HG02870 (cell line): ENCODE results near the gene PPM1D.
"Not testable (repeated sequence)": the region's sequence is repeated elsewhere in the genome, so short reads cannot be mapped to it uniquely, and the experiment has no call there.

ENCODE experiments used
- ATAC-seq: cut with Tn5 transposase; IDR thresholded peaks from one replicate; pipeline ENCODE4 v1.9.1; 2021; ENCODE audit warnings: mild to moderate bottlenecking, moderate library complexity; ENCODE audit not compliant: unreplicated experiment

Gene PPM1D

GRCh38 chr17:60593441-60594036 is 6.5 kb upstream of the PPM1D start:
- not testable (repeated sequence) for ATAC-seq

GRCh38 chr17:60594170-60594569 is 5.8 kb upstream of the PPM1D start:
- not testable (repeated sequence) for ATAC-seq

DNA sequence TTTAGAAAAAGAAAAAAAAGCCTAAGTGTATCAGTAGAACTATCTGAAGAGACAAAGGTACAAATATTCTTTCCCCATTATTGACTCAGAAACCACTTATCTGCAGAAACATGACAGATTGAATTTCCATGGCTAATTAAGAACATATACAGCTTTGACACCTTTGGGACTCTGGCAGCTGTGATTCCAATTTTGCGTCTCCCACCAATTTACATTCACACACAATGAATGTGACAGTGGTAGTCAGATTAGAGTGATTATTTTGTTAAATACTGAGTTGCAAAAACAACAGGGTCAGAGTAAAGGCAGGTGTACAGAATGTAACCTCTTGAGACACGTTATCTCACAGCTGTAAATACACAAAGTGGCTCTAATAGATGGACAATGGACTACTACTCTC is 5.3 kb upstream of the PPM1D start:
- no peak for ATAC-seq

- no peak for ATAC-seq
Observed at GRCh38 chr17:60597297-60597696, 2.7 kb upstream of the PPM1D start.

DNA sequence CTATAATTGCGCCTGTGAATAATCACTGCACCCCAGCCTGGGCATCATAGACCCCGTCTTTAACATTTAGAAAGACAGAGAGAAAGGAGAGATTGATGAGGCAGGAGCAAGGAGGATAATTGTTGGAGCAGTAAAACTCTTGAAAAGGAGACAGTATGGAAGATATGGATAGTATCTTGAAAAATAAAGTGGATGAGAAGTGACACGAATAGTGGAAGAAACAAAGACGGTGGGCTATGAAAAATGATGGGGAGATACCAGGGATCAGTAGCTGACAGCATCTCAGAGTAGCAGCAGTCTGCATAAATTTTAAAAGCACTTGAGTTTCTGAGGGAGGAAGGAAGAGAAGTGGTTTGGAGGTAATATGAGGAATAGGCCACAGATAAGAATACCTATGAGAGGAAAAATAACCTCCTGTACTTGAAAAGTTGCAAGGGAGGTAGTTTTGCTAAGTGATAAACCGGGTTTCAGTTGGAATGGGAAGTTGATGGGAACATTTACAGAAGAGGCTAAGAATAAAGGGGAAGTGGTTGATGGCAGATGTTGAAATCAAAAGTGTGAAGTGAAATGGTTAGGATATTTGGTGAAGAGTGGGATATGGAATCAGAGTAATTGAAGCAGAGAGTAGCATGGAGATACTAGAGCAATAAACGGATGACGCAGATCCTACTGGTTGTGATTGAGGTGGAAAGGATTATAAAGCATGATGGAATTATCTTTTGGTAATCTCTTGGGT is 1.8 kb upstream of the PPM1D start:
- no peak for ATAC-seq

DNA sequence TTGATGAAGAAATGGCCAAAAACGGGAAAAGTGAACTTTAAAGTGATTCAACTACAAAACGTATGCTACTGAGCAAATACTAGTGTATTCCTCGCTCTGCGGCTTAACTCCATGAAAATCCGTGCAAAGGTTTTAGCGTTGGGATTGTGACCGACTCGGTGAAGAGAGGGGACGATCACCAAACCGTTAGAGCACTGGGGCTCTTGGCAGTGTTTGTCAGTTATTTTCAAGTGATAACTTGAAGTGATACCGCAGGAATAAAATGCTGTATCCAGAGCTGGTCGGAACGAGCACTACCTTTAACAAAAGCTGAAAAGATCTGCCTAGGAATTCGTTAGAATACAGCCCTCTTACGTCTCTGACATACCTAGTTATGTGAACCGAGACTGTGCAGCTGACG is 773 bp upstream of the PPM1D start:
- no peak for ATAC-seq

GRCh38 chr17:60600490-60601446 is 775 bp downstream of the PPM1D start:
- peak; percentile 9 for ATAC-seq

- ATAC-seq: no peak
Observed at GRCh38 chr17:60601447-60602384, 1.7 kb downstream of the PPM1D start.

GRCh38 chr17:60602385-60602742 is 2.4 kb downstream of the PPM1D start:
- no peak for ATAC-seq

GRCh38 chr17:60602871-60603270 is 2.9 kb downstream of the PPM1D start:
- ATAC-seq: no peak

GRCh38 chr17:60603477-60603876 is 3.5 kb downstream of the PPM1D start:
- not testable (repeated sequence) for ATAC-seq

- no peak for ATAC-seq
Observed at GRCh38 chr17:60604686-60605334, 4.8 kb downstream of the PPM1D start.

DNA sequence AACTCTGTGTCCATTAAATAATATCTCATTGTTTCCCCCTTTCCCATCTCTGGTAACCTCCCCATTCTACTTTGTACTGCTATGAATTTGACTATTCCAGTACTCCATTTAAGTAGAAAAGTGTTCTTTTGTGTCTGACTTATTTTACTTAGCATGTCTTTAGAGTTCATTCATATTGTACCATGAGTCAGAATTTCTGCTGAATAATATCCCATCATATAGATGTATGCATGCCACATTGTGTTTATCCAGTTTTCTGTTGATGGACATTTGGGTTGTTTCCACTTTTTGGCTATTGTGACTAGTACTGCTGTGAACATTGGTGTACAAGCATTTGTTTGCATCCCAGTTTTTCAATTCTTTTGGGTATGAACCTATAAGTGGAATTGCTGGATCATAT is 6.0 kb downstream of the PPM1D start:
- ATAC-seq: no peak

DNA sequence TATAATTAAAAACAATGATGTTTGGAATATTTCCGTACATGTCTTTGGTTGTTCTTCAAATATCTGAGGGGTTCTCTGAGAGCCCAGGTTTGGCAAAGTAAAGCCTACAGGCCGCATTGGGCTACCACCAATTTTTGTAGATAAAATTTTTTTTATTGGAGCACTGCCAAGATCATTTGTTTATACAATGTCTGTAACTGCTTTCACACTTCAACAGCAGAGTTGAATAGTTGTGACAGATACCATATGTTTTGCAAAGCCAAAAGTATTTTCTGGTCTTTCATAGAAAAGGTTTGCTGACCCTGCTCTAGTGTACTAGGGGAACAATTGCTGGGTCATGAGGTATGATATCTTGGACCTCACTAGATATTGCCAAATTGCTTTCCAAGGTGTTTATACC is 10.5 kb downstream of the PPM1D start:
- no peak for ATAC-seq

DNA sequence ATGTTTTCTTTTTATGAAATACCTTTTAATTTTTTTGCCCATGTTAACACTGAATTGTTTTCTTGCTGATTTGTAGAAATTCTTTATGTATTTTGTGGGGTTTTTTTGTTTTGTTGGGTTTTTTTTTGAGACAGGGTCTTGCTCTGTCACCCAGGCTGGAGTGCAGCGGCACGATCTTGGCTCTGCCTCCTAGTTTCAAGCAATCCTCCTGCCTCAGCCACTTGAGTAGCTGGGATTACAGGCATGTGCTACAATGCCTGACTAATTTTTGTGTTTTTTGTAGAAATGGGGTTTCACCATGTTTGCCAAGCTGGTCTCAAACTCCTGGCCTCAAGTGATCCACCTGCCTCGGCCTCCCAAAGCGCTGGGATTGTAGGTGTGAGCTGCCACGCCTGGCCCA is 11.3 kb downstream of the PPM1D start:
- not testable (repeated sequence) for ATAC-seq

DNA sequence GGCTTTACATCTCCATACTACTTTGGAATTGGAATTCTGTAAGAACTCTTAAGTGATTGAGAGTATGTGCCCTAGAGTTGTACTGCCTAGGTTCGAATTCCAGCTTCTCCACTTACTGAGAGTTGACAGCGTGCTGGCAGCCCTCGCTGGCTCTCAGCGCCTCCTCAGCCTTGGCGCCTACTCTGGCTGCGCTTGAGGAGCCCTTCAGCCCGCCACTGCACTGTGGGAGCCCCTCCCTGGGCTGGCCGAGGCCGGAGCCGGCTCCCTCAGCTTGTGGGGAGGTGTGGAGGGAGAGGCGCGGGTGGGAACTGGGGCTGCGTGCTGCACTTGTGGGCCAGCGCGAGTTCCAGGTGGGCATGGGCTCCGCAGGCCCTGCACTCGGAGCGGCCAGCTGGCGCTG is 13.3 kb downstream of the PPM1D start:
- ATAC-seq: no peak

DNA sequence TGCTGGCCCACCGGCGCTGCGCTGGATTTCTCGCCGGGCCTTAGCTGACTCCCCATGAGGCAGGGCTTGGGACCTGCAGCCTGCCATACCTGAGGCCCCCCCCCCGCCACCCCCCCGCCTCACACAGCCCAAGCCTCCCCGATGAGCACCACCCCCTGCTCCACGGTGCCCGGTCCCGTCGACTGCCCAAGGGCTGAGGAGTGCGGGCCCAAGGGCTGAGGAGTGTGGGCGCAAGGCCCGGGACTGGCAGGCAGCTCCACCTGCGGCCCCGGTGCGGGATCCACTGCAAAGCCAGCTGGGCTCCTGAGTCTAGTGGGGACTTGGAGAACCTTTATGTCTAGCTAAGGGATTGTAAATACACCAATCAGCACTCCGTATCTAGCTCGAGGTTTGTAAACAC is 13.8 kb downstream of the PPM1D start:
- ATAC-seq: not testable (repeated sequence)

- ATAC-seq: not testable (repeated sequence)
Observed at GRCh38 chr17:60614247-60614646, 14.3 kb downstream of the PPM1D start.

- ATAC-seq: no peak
Observed at GRCh38 chr17:60615108-60615507, 15.1 kb downstream of the PPM1D start.

- ATAC-seq: no peak
Observed at GRCh38 chr17:60615840-60616239, 15.8 kb downstream of the PPM1D start.
